HG03457 (cell line): ENCODE data around the gene COMMD7.

Experiments used
- ATAC-seq: cut with Tn5 transposase; IDR thresholded peaks from one replicate; pipeline ENCODE4 v1.9.1; 2021; ENCODE audit warnings: moderate number of reproducible peaks; ENCODE audit not compliant: unreplicated experiment

COMMD7 gene

DNA sequence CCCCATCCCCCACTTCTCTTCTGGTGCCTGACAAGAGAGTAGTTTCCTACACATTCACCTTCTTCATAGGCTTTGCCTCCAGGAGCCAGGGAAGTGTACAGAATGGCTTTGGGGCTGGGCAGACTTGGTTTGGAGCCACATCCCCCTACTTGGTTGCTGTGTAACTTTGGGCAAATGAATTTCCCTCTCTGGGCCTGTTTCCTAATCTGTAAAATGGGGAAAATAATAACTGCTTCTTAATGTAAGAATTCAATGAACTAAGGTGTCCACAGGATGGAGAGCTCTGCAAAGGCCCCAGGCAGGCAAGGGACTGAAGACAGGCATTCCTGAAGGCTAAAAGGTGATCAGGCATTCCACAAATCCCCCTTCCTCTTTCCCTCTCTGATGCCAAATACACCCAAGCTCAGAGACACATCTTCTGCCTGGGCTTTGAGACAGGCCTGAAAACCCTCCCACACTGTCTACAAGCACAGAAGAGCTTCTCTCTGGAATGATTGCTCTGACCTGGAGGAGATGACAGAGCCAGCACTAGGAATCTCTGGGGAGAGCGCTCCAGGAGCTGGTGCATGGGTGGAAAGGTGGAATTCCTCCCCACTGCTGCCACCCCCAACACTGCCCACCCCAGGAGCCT lies 62.6 kb downstream of the COMMD7 start:
- no peak for ATAC-seq

DNA sequence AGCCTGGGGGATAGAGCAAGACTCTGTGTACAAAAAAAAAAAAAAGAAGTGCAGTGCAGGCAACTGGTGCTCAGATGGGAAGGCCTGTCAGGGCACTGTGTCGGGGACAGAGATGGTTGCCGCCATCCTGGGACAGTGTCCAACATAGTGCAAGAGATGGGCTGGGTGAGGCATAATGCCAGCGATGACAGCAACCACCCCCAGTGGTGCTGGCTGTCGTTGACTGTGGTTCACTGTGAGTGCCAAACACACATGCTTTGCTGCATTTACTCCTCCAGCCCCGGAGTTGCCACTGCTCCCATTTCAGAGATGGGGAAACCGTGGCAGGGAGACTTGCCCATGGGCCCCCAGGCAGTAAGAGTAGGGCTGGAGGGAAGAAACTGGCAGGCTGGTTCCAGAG lies 64.3 kb downstream of the COMMD7 start:
- no peak for ATAC-seq

DNA sequence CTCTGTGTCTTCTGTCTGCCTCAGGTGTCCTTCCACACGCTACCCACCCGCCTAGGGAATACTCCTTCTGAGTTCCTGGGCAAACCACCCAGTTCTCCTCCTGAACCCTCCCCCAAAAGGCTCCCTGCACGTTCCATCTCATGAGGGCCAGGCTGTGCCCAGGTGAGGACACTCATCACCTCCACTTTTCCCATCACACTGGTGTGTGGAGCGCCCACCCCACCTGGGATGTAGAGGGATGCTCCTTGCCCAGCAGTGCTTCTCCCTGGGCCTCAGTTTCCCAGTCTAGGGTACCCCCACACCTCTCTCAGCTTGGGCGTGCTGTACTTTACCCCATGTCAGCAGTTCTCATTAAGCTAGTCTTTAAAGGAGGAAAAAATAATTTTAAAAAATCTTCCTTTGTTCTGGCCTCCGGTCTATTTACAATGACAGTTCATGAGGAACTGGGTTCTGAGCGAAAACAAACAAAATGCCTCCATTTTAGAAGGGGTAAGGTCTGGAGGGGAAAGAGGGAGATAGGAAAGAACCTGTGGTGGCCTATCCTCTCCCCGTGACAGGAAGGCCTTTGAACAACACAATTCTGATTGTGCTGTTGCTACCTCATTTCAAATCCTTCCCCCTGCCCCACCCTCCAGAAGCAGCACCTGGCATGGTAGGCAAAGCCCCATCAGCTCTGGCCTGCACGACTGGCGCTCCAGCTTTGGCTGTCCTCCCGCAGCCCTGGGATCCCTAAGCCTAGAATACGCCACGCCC lies 67.9 kb downstream of the COMMD7 start:
- no peak for ATAC-seq

DNA sequence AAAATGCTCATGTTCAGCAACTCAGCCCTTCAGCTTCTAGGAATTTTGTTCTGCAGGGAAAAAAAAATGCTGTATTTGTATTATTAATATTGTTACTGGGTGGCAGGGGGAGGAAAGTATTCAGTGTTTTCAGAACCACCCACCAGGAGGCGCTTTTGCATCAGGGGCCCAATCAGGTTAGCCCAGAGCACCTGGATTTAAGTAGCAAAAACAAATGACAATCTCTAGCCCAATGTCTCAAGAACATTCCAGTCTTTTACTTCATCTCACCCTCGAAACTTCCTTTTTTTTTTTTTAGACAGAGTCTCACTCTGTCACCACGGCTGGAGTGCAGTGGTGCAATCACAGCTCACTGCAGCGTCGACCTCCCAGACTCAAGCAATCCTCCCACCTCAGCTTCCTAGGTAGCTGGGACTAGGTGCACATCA lies 68.9 kb downstream of the COMMD7 start:
- no peak for ATAC-seq

DNA sequence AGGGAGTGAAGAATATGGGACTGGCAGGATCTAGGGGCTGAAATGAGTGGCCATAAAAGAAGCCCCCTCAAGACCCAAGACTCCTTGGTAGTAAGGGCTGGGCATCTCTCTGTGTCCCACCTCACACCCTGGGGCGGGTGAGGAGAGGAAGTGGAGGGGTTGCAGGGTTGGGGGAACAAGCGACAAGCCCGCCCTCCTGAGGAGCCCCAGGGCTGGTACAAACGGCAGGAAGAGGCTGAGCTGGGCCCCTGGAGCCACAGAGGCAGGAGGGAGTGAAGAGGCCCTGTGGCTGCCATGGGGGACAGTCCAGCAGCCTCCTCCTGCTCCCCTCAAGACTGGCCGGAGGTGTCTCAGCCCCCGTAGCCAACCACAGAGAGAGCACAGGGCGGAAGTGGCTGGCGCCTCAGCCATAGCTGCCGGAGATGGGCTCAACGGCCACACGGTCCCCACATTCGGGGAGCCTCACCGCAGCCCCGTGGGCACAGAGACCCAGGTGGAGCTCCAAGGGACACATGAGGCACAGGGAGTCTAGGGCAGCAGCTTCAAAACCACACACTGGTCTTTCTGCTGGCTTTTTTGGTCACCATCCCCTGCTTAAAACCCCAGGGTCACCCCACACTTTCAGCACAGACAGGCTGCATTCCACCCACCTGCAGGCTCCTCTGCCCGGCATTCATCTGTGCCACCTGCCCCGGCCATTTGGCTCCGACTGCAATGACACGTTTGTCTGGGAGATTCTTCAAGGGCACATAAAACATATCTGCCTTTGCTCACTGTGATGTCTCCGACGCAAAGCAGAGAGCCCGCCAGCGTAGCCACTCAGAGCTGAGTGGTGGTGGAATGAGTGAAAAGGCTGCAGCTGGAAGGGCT lies 70.0 kb downstream of the COMMD7 start:
- no peak for ATAC-seq

DNA sequence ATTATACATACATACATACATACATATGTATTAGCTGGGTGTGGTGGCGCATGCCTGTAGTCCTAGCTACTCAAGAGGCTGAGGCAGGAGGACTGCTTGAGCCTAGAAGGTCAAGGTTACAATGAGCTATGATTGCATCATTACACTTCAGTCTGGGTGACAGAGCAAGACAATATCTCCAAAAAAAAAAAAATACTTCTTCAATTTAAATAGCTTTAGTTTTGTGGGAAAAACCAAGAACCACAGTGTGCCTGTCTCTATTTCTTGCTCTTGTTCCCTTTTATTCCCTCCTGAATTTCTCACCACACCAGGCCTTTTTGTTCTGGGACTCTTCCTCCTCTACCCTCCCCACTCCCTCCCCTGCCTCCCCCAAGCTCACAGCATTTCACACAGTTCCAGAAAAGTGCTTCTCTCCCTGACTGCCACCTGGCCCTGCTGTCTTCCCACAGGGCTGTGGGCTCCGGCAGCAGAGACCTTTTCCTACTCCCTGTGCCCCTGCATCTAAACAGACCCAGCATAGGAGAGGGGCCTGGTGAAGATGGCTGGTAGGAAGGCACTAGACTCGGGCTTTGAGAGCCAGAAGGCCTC lies 70.8 kb downstream of the COMMD7 start:
- ATAC-seq: no peak

DNA sequence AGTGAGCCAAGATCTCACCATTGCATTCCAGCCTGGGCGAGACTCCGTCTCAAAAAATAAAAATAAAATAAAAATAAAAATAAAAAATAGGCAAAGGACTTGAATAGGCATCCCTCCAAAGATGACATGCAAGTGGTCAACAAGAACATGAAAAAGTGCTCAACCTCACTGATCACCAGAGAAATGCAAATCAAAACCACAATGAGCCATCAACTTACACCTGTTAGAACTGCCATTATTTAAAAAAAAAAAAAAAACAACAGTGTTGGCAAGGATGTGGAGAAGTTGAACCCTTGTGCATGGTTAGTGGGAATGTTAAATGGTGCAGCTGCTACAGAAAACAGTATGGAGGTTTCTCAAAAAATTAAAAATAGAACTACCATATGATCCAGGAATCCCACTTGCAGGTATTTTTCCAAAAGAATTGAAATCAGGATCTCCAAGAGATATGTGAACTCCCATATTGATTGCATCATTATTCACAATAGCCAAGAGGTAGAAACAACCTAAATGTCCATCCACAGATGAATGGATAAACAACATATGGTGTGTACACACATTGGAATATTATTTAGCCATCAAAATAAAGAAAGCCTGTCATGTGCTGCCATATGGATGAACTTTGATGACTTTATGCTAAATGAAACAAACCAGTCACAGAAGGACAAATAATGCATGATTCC lies 72.4 kb downstream of the COMMD7 start:
- no peak for ATAC-seq

DNA sequence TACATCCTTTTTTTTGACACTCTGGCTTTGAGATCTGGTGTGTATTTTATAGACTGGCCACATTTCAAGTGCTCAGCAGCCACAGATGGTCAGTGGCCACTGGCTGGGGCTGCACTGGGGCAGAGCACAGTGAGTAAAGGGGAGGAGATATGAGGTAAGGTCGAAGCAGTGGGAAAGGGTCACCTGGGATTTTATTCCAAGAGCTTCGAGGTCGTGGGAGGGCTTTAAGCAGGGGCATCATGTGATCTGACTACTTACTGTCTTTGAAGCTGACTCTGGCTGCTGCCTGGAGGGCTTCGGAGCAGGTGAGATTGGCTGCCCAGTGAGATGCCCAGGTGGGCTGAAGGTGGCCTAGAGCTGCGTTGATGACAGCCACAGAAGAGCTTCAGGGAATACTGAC lies 76.2 kb downstream of the COMMD7 start:
- no peak for ATAC-seq

DNA sequence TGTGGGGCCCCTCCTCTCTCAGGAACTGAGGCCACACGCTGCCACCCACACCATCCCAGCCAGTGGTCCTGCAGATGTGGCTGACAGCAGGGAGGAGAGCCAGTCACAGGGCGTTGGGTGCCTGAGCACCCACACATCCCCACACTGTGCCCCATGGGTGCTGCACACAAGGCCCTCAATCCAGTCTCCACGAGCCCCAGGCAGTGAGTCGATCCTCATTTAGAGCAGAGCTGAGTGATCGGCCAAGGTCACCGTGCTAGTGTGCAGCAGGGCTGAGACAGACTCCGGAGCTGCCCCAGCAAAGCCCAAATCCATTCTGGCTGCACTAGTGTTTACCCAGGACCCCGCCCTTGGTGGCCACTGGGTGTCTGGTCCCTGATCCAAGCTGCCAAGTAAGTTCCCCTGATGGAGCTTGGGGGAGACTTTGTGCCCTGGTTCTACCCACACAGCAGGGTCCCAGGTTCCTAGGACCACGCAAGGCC lies 78.5 kb downstream of the COMMD7 start:
- no peak for ATAC-seq

DNA sequence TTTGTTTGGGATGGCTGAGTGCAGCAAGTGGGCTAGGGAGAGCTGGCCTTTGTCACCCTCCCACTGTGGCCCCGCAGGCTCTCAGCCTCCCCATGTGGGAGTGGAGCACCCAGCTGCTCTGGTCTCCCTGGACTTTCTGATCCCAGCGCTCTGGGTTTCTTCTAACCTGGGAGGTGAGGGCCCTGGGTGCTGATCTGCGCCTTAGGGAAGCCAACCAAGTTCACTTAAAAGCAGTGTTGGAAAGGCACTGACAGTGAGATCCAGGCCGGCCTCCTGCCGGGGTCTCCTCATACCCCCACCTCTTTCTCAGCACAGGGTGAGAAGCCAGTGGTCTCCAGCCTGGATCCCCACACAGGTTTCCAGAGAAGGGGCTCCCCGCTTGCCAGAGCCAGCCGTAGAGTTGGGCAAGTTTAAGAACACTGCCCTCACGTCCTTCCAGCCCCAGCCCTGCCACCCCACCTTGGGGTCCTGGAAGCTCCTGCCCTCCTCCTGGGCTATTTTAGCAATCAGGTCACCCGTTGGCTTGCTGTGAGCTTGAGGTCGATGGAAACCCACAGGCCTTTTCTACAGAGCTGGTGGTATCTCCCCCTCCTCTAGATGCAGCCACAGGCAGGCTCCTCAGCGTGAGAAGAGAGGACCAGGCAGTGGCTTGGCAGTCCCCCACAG lies 79.1 kb downstream of the COMMD7 start:
- ATAC-seq: no peak

DNA sequence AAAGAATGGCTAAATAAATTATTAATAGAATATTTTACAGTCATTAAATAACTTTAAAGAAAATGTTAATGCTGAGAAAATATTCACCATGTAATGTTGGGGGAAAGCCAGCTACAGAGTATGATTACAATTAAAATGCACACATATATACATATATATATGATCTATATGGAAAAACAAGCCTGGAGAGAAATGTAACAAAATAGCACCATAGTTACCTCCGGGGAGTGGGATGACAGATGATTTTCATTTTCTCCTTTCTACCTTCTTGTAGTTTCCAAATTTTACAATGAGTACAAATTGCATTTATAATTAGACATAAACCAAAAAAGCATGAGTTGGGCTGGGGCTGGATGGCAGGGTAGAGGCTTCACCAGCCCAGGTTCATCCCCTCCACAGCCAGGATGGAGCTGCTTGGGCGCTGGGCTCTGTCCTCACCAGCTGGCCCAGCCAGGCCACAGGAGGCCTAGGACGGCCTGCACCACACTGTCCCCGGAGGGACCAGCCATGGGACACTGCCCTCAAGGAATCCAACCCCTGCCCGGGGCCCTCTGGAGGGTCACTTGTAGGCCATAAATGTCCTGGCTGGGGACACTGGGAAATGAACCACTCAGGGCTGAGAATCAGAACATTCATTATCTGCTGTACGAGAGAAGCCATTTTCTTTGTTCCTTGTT lies 79.8 kb downstream of the COMMD7 start:
- ATAC-seq: no peak

DNA sequence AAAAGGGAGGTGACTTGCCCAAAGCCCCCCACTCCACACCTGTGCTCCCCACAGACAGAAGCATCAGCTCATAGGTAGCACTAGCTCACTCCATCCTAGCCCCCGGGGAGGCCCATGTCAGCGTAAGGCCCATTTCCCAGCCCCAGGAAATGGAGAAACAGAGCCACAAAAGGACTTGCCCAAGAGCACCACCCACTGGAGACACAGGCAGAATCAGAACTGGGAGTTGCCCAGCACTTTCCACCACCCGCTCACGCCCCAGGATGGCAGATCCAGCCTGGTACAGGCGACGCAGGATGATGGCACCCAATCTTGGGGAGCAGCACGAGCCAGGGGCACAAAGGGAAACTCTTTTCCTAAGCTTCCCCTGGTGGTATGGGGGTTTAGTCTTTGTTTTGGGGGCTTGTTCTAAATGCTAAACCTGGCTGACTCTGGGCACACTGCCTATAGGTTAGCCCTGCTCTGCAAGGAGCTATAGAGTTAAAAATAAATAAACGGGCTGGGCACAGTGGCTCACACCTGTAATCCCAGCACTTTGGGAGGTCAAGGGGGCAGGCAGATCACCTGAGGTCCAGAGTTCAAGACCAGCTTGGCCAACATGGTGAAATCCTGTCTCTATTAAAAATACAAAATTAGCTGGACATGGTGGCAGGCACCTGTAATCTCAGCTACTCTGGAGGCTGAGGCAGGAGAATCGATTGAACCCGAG lies 81.3 kb downstream of the COMMD7 start:
- no peak for ATAC-seq

DNA sequence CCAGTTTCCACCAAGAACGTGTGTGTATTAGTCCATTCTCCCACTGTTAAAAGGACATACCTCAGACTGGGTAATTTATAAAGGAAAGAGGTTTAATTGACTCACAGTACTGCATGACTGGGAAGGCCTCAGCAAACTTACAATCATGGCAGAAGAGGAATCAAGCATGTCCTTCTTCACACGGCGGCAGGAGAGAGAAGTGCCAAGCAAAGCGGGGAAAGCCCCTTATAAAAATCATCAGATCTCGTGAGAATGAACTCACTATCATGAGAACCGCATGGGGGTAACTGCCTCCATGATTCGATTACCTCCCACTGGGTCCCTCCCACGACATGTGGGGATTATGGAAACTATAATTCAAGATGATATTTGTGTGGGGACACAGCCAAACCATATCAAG lies 82.6 kb downstream of the COMMD7 start:
- ATAC-seq: no peak

DNA sequence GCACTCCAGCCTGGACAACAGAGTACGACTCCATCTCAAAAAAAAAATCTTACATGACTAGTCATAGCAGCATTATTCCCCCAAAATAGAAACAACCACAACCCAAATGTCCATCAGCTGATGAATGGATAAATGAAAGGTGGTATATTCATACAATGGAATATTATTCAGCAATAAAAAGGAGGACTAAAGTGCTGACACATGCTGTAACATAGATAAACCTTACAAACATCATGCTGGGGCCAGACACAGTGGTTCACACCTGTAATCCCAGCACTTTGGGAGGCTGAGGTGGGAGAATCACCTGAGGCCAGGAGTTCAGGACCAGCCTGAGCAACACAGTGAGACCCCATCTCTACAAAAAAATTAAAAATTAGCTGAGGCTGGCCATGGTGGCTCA lies 86.4 kb downstream of the COMMD7 start:
- ATAC-seq: no peak

DNA sequence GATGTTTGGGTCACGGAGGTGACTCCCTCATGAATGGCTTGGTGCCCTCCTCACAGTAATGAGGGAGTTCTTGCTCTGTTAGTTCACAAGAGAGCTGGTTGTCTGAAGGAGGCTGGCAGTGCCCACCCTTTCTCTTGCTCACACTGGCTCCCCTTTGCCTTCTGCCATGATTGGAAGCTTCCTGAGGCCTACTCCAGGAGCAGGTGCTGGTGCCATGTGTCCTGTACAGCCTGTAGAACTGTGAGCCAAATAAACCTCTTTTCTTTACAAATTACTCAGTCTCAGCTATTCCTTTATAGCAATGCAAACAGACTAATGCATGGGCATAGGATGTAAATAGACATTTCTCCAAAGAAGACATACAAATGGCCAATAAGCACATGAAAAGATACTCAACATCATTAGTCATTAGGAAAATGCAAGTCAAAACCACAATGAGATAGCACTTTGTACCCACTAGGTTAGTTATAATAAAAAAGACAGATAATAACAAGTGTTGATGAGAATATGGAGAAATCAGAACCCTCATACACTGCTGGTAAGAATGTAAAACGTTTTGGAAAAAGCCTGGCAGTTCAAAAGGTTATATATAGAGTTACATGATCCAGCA lies 87.3 kb downstream of the COMMD7 start:
- no peak for ATAC-seq

DNA sequence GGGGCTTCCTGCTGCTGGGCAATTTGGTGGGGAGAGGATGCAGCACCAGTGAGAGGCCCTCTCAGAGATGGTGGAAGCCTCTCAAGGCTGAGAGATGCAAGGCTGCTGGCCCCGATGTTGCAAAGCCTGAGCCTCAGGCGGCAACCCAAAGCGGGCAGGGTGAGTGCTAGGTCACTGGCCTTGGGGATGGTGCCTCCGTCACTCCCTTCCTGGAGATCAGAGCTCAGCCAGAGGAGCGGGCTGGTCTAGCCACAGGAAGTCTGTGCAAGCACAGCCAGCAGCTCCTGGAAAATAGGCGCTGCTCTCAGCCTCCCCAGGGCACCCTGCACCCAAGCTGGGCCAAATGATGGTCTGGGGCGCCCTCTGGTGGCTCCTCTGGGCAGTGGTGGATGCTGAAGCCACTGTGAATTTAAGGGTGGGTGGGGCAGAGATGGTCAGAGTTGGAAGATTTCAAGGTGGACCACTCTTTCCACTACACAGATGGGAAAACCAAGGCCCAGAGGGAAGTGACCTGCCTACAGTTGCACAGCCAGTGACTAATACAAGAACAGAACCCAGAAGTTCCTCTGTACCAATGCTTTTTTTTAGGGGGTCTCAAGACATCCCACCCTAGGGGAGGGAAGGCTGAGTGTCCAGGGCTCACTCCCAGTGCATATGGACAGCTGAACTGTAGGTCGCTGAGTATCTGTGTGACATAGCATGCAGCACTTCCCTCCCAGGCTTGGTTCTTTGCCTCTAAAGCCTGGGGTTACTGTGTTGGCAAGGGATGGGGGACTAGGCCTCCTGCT lies 90.3 kb downstream of the COMMD7 start:
- no peak for ATAC-seq
